ENCODE measurements around the gene TBC1D30. TPM values are rescaled to one million over a fixed set of nuclear protein-coding genes. Genes with fewer than 3 reads are reported as not detected.
"Not testable (repeated sequence)": the region's sequence is repeated elsewhere in the genome, so short reads cannot be mapped to it uniquely, and the experiment has no call there.

Gene TBC1D30
- total and polyA plus RNA-seq, 5 donors from 2014 or later, result 0.07 to 0.25 (median 0.12) TPM; not detected in 2

GRCh38 chr12:64796205-64796845 is 28.1 kb upstream of the TBC1D30 start:
- peak; percentile 79 to 82 for ATAC-seq (ENCODE audit: low read depth in 2 of 2)
- H3K9me3 Mint-ChIP-seq, result no peaks in the 10 kb centered on the region
- no peaks in the 10 kb centered on the region for H3K36me3 ChIP-seq (ENCODE audit: control insufficient read depth, insufficient read depth, low read length)
- H3K4me3 Mint-ChIP-seq, result no peak overlapping the region
- H3K27ac Mint-ChIP-seq, result no peak overlapping the region
- peaks cover 11% of the 10 kb centered on the region for H3K27me3 ChIP-seq (ENCODE audit: control insufficient read depth, insufficient read depth, low read length)
- H3K4me3 ChIP-seq (ENCODE audit: low read depth, low read length), result no peak overlapping the region
- no peak overlapping the region for H3K27ac ChIP-seq (ENCODE audit: insufficient read depth, low read length, poor library complexity, severe bottlenecking)
- no peaks in the 10 kb centered on the region for H3K4me1 ChIP-seq (ENCODE audit: control insufficient read depth, insufficient read depth, low read length, poor library complexity, severe bottlenecking)
- H3K27me3 Mint-ChIP-seq, result peaks cover 41% of the 10 kb centered on the region
- no peaks in the 10 kb centered on the region for H3K36me3 Mint-ChIP-seq
- peak; percentile 43 to 89 (median 68) for DNase-seq
- H3K4me1 Mint-ChIP-seq, result no peaks in the 10 kb centered on the region
- H3K9me3 ChIP-seq (ENCODE audit: control insufficient read depth in 2 of 2, low read length in 2 of 2), result no peaks in the 10 kb centered on the region

GRCh38 chr12:64797156-64797555 is 27.3 kb upstream of the TBC1D30 start:
- H3K27me3 Mint-ChIP-seq, result peaks cover 44% of the 10 kb centered on the region
- DNase-seq (no peak), ATAC-seq (ENCODE audit: low read depth in 2 of 2) (no peak)
- H3K4me1 Mint-ChIP-seq, result peaks cover 0 to 1% (median 0%) of the 10 kb centered on the region in 4 donors
- no peaks in the 10 kb centered on the region for H3K36me3 Mint-ChIP-seq
- H3K9me3 ChIP-seq (ENCODE audit: control insufficient read depth in 2 of 2, low read length in 2 of 2), result no peaks in the 10 kb centered on the region
- no peaks in the 10 kb centered on the region for H3K36me3 ChIP-seq (ENCODE audit: control insufficient read depth, insufficient read depth, low read length)
- no peak overlapping the region for H3K27ac ChIP-seq (ENCODE audit: insufficient read depth, low read length, poor library complexity, severe bottlenecking)
- H3K4me3 Mint-ChIP-seq, result no peak overlapping the region
- H3K4me3 ChIP-seq (ENCODE audit: low read depth, low read length), result no peak overlapping the region
- H3K9me3 Mint-ChIP-seq, result no peaks in the 10 kb centered on the region
- peaks cover 11% of the 10 kb centered on the region for H3K27me3 ChIP-seq (ENCODE audit: control insufficient read depth, insufficient read depth, low read length)
- H3K4me1 ChIP-seq (ENCODE audit: control insufficient read depth, insufficient read depth, low read length, poor library complexity, severe bottlenecking), result no peaks in the 10 kb centered on the region
- H3K27ac Mint-ChIP-seq, result no peak overlapping the region

DNA sequence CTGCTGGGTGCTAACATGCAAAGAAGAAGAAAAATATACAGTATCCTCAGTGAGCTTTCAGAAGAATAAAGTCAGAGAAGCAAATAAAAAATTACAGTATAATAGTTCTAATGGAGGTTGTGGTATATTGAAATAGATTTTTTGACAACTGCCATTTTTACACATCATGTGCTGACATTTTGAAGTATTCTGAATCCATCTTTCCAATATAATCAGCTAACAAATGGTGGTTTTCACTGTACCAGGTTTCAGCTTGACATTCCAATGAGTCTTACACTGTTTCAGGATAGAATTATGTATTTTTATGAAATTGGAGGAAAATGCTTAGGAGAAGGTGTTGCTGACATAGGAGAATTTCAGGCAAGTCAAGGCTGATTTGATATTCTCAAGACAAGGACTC is 26.3 kb upstream of the TBC1D30 start:
- H3K27me3 ChIP-seq (ENCODE audit: control insufficient read depth, insufficient read depth, low read length), result peaks cover 11% of the 10 kb centered on the region
- H3K27me3 Mint-ChIP-seq, result peaks cover 43% of the 10 kb centered on the region
- H3K9me3 Mint-ChIP-seq, result no peaks in the 10 kb centered on the region

DNA sequence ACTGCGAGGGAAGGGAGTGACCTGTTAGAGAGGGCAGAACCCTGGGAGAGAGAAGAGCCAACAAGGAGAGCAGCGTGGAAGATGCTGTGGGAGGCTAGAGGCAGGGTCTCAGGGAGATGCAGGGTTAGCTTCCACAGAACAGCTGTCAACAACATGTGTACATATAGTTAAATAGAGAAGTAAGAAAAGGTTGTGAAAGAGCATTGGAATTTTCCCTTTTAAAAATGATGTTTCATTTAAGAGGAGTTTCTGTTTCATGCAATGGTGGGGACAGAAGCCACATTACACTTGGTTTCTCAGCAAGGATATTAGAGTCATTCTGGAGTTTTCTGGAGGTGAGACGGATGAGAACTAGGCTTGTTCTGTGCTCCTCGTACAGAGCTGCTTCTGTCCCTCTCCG is 23.8 kb upstream of the TBC1D30 start:
- H3K4me1 ChIP-seq (ENCODE audit: control insufficient read depth, insufficient read depth, low read length, poor library complexity, severe bottlenecking), result no peaks in the 10 kb centered on the region
- H3K27me3 Mint-ChIP-seq, result peaks cover 37% of the 10 kb centered on the region

More for the DNA sequence above, 26.3 kb upstream of the TBC1D30 start:
- no peak overlapping the region for H3K4me3 Mint-ChIP-seq
- H3K9me3 ChIP-seq (ENCODE audit: control insufficient read depth in 2 of 2, low read length in 2 of 2), result no peaks in the 10 kb centered on the region
- H3K4me1 Mint-ChIP-seq, result peaks cover 0 to 2% (median 0%) of the 10 kb centered on the region in 4 donors
- no peaks in the 10 kb centered on the region for H3K36me3 ChIP-seq (ENCODE audit: control insufficient read depth, insufficient read depth, low read length)
- H3K36me3 Mint-ChIP-seq, result no peaks in the 10 kb centered on the region
- H3K4me3 ChIP-seq (ENCODE audit: low read depth, low read length), result no peak overlapping the region
- H3K27ac Mint-ChIP-seq, result no peak overlapping the region
- no peak overlapping the region for H3K27ac ChIP-seq (ENCODE audit: insufficient read depth, low read length, poor library complexity, severe bottlenecking)
- no peaks in the 10 kb centered on the region for H3K4me1 ChIP-seq (ENCODE audit: control insufficient read depth, insufficient read depth, low read length, poor library complexity, severe bottlenecking)
- DNase-seq (no peak), ATAC-seq (ENCODE audit: low read depth in 2 of 2) (no peak)

GRCh38 chr12:64801381-64801780 is 23.1 kb upstream of the TBC1D30 start:
- no peaks in the 10 kb centered on the region for H3K9me3 ChIP-seq (ENCODE audit: control insufficient read depth in 2 of 2, low read length in 2 of 2)
- ATAC-seq (ENCODE audit: low read depth in 2 of 2) (no peak), DNase-seq (no peak)
- H3K27ac ChIP-seq (ENCODE audit: insufficient read depth, low read length, poor library complexity, severe bottlenecking), result no peak overlapping the region
- Mint-ChIP-seq H3K4me1 (peaks cover 0 to 2% (median 0%) of the 10 kb centered on the region in 4 donors), H3K27ac (no peak overlapping the region), H3K4me3 (no peak overlapping the region), H3K9me3 (peaks cover 0 to under 1% (median 0%) of the 10 kb centered on the region in 7 donors), H3K36me3 (no peaks in the 10 kb centered on the region), H3K27me3 (peaks cover 30% of the 10 kb centered on the region)
- no peaks in the 10 kb centered on the region for H3K36me3 ChIP-seq (ENCODE audit: control insufficient read depth, insufficient read depth, low read length)
- no peaks in the 10 kb centered on the region for H3K4me1 ChIP-seq (ENCODE audit: control insufficient read depth, insufficient read depth, low read length, poor library complexity, severe bottlenecking)
- H3K4me3 ChIP-seq (ENCODE audit: low read depth, low read length), result no peak overlapping the region
- peaks cover 13% of the 10 kb centered on the region for H3K27me3 ChIP-seq (ENCODE audit: control insufficient read depth, insufficient read depth, low read length)

More for the DNA sequence above, 23.8 kb upstream of the TBC1D30 start:
- Histone ChIP-seq H3K4me3 (ENCODE audit: low read depth, low read length) (no peak overlapping the region), H3K27ac (ENCODE audit: insufficient read depth, low read length, poor library complexity, severe bottlenecking) (no peak overlapping the region), H3K36me3 (ENCODE audit: control insufficient read depth, insufficient read depth, low read length) (no peaks in the 10 kb centered on the region), H3K27me3 (ENCODE audit: control insufficient read depth, insufficient read depth, low read length) (peaks cover 7% of the 10 kb centered on the region), H3K9me3 (ENCODE audit: control insufficient read depth in 2 of 2, low read length in 2 of 2) (no peaks in the 10 kb centered on the region)
- ATAC-seq (ENCODE audit: low read depth in 2 of 2) (no peak), DNase-seq (no peak)
- Mint-ChIP-seq H3K9me3 (no peaks in the 10 kb centered on the region), H3K4me1 (peaks cover 0 to 2% (median 0%) of the 10 kb centered on the region in 4 donors), H3K4me3 (no peak overlapping the region), H3K27ac (no peak overlapping the region), H3K36me3 (no peaks in the 10 kb centered on the region)

GRCh38 chr12:64802180-64802775 is 22.2 kb upstream of the TBC1D30 start:
- ATAC-seq (ENCODE audit: low read depth in 2 of 2); H3K9me3 Mint-ChIP-seq: not testable (repeated sequence)
- DNase-seq, result peak; percentile 24 to 39 (median 29)

DNA sequence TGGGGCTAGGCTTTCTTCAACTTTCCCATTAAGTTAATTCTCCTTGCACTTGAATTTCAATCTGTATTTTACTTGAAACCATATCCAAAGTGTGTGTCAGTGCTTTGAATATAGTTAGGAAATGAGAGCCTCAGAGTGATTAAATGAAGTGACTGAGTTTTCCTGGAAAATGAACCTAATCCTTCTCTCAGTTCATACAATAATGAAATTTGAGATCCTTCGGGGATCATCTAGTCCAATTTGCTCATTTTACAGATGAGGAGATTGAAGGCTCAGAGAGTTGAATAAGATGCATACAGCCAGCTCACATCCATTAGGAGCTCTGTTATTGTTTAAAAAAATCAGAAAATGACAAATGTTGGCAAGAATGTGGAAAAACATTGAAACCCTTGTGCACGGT is 18.3 kb upstream of the TBC1D30 start:
- peaks cover 14% of the 10 kb centered on the region for H3K27me3 ChIP-seq (ENCODE audit: control insufficient read depth, insufficient read depth, low read length)
- H3K9me3 Mint-ChIP-seq, result peaks cover 0 to 3% (median 0%) of the 10 kb centered on the region in 7 donors
- no peak for ATAC-seq (ENCODE audit: low read depth in 2 of 2)
- no peaks in the 10 kb centered on the region for H3K9me3 ChIP-seq (ENCODE audit: control insufficient read depth in 2 of 2, low read length in 2 of 2)
- H3K27ac ChIP-seq (ENCODE audit: insufficient read depth, low read length, poor library complexity, severe bottlenecking), result no peak overlapping the region
- no peak overlapping the region for H3K27ac Mint-ChIP-seq
- H3K4me1 ChIP-seq (ENCODE audit: control insufficient read depth, insufficient read depth, low read length, poor library complexity, severe bottlenecking), result no peaks in the 10 kb centered on the region
- no peak for DNase-seq
- H3K4me3 ChIP-seq (ENCODE audit: low read depth, low read length), result no peak overlapping the region
- no peaks in the 10 kb centered on the region for H3K36me3 Mint-ChIP-seq
- H3K4me3 Mint-ChIP-seq, result no peak overlapping the region
- H3K36me3 ChIP-seq (ENCODE audit: control insufficient read depth, insufficient read depth, low read length), result no peaks in the 10 kb centered on the region
- H3K27me3 Mint-ChIP-seq, result peaks cover 23% of the 10 kb centered on the region
- H3K4me1 Mint-ChIP-seq, result peaks cover 0 to 2% (median 0%) of the 10 kb centered on the region in 4 donors

More at GRCh38 chr12:64802180-64802775, 22.2 kb upstream of the TBC1D30 start:
- H3K27me3 Mint-ChIP-seq, result peaks cover 27% of the 10 kb centered on the region
- H3K27ac Mint-ChIP-seq; H3K36me3 Mint-ChIP-seq; H3K36me3 ChIP-seq (ENCODE audit: control insufficient read depth, insufficient read depth, low read length); H3K4me3 Mint-ChIP-seq; H3K4me3 ChIP-seq (ENCODE audit: low read depth, low read length); H3K4me1 Mint-ChIP-seq; H3K9me3 ChIP-seq (ENCODE audit: control insufficient read depth in 2 of 2, low read length in 2 of 2); H3K4me1 ChIP-seq (ENCODE audit: control insufficient read depth, insufficient read depth, low read length, poor library complexity, severe bottlenecking); H3K27ac ChIP-seq (ENCODE audit: insufficient read depth, low read length, poor library complexity, severe bottlenecking): not testable (repeated sequence)
- peaks cover 21% of the 10 kb centered on the region for H3K27me3 ChIP-seq (ENCODE audit: control insufficient read depth, insufficient read depth, low read length)
